IMR-90 (cell line): ENCODE results near the gene SLC25A41. TPM values are rescaled to one million over a fixed set of nuclear protein-coding genes. Genes with fewer than 3 reads are reported as not detected.
A peak's percentile ranks its signal among the peaks of the same experiment; 100 is the strongest.

Source experiments
- ATAC-seq: fragments of 200-7000 bp; cut with Tn5 transposase; 2 replicates; pipeline ENCODE4 v1.9.1; 2020; ENCODE audit warnings: low read depth, mild to moderate bottlenecking, moderate library complexity
- BruUV-seq: library from RNA; stranded (reverse); fragments of 400-500 nt; replicated peaks from 2 replicates; lab custom pipeline; 2021; lab: Mats Ljungman, UMichigan
- CTCF ChIA-PET: fragments of 300-600 bp; formaldehyde crosslinking; extraction: SDS; loops from one replicate; lab custom pipeline; 2021; ENCODE audit warnings: antibody characterized with exemption; lab: Yijun Ruan, JAX
- POLR2A ChIA-PET: fragments of 300-600 bp; sonication (Branson Sonifier 250); formaldehyde crosslinking; loops from one replicate; lab custom pipeline; 2022; ENCODE audit warnings: antibody characterized with exemption; ENCODE audit not compliant: unreplicated experiment; lab: Charles Lee
- DNase-seq: peaks from one replicate; pipeline ENCODE4 v3.0.0; 2013
- H2AFZ ChIP-seq: replicated peaks from 2 replicates; pipeline ENCODE3; 2013; ENCODE audit warnings: low read length, mild to moderate bottlenecking; ENCODE audit not compliant: poor library complexity
- H2AK5ac ChIP-seq: 2 replicates; pipeline ENCODE4 v1.6.1; 2013; ENCODE audit warnings: low read depth, low read length, inconsistent platforms
- H2AK9ac ChIP-seq: replicated peaks from 2 replicates; pipeline ENCODE3; 2013; ENCODE audit warnings: mild to moderate bottlenecking, low read depth, low read length, moderate library complexity; ENCODE audit not compliant: poor library complexity
- H2BK120ac ChIP-seq: 2 replicates; pipeline ENCODE4 v1.6.1; 2013; ENCODE audit warnings: low read depth, low read length, inconsistent platforms
- H2BK15ac ChIP-seq: 3 replicates; pipeline ENCODE4 v1.6.1; 2013; ENCODE audit warnings: low read depth, low read length, inconsistent platforms
- H2BK20ac ChIP-seq: 2 replicates; pipeline ENCODE4 v1.6.1; 2013; ENCODE audit warnings: low read depth, mild to moderate bottlenecking, inconsistent platforms, low read length, moderate library complexity
- H2BK5ac ChIP-seq: 2 replicates; pipeline ENCODE4 v1.6.1; 2013; ENCODE audit warnings: mild to moderate bottlenecking, low read depth, low read length, inconsistent platforms; ENCODE audit not compliant: poor library complexity, severe bottlenecking
- H3K14ac ChIP-seq: replicated peaks from 2 replicates; pipeline ENCODE4 v1.6.1; 2013; ENCODE audit warnings: low read depth, low read length, inconsistent platforms
- H3K18ac ChIP-seq: 2 replicates; pipeline ENCODE4 v1.6.1; 2013; ENCODE audit warnings: low read depth, low read length, control low read depth
- H3K23ac ChIP-seq: 2 replicates; pipeline ENCODE4 v1.6.1; 2013; ENCODE audit warnings: low read depth, low read length, inconsistent platforms
- H3K27ac ChIP-seq: 2 replicates; pipeline ENCODE4 v1.5.1; 2013; ENCODE audit warnings: mild to moderate bottlenecking, control low read depth, low read length; ENCODE audit not compliant: insufficient read depth
- H3K27me3 ChIP-seq: 2 replicates; pipeline ENCODE4 v1.6.1; 2013; ENCODE audit warnings: low read length; ENCODE audit not compliant: control insufficient read depth, insufficient read depth
- H3K36me3 ChIP-seq: 2 replicates; pipeline ENCODE4 v1.6.1; 2013; ENCODE audit warnings: low read length, mixed read lengths; ENCODE audit not compliant: control insufficient read depth, insufficient read depth
- H3K4ac ChIP-seq: 2 replicates; pipeline ENCODE4 v1.6.1; 2013; ENCODE audit warnings: low read depth, low read length, inconsistent platforms
- H3K4me1 ChIP-seq: 2 replicates; pipeline ENCODE4 v1.6.1; 2013; ENCODE audit warnings: low read length, mixed read lengths; ENCODE audit not compliant: control insufficient read depth, insufficient read depth
- H3K4me2 ChIP-seq: 2 replicates; pipeline ENCODE4 v1.6.1; 2013; ENCODE audit warnings: low read depth, mild to moderate bottlenecking, control low read depth, low read length, moderate library complexity
- H3K4me3 ChIP-seq: 2 replicates; pipeline ENCODE4 v1.5.1; 2013; ENCODE audit warnings: low read depth, mild to moderate bottlenecking, control low read depth, low read length, moderate library complexity; ENCODE audit not compliant: insufficient read depth
- H3K56ac ChIP-seq: 2 replicates; pipeline ENCODE4 v1.6.1; 2013; ENCODE audit warnings: low read length, inconsistent platforms; ENCODE audit not compliant: insufficient read depth; ENCODE audit errors: extremely low read depth
- H3K79me1 ChIP-seq, 2 experiments: 2 replicates each; pipeline ENCODE4 v1.6.1; 2013; ENCODE audit warnings: low read length in 2 of 2, inconsistent platforms in 1 of 2, low read depth in 1 of 2
- H3K9ac ChIP-seq: 2 replicates; pipeline ENCODE4 v1.6.1; 2013; ENCODE audit warnings: low read depth, low read length, control low read depth
- H3K9me1 ChIP-seq: 2 replicates; pipeline ENCODE4 v1.6.1; 2013; ENCODE audit warnings: low read length, inconsistent platforms; ENCODE audit not compliant: insufficient read depth
- H3K9me3 ChIP-seq: 2 replicates; pipeline ENCODE4 v1.6.1; 2013; ENCODE audit warnings: low read length; ENCODE audit not compliant: control insufficient read depth, insufficient read depth
- H4K20me1 ChIP-seq: 2 replicates; pipeline ENCODE4 v1.6.1; 2013; ENCODE audit warnings: low read length, inconsistent platforms; ENCODE audit not compliant: insufficient read depth
- H4K5ac ChIP-seq: 2 replicates; pipeline ENCODE4 v1.6.1; 2013; ENCODE audit warnings: mild to moderate bottlenecking, low read depth, low read length, control low read depth
- H4K8ac ChIP-seq, 2 experiments: 2 replicates each; pipeline ENCODE4 v1.6.1; 2013; ENCODE audit warnings: low read depth in 2 of 2, low read length in 2 of 2, control low read depth in 1 of 2, inconsistent platforms in 1 of 2
- H4K91ac ChIP-seq: 2 replicates; pipeline ENCODE4 v1.6.1; 2013; ENCODE audit warnings: low read depth, low read length, inconsistent platforms; ENCODE audit not compliant: insufficient read depth
- BHLHE40 ChIP-seq: fragments of 150-350 bp; IDR thresholded peaks from 2 replicates; pipeline ENCODE4 v1.6.1; 2016; ENCODE audit warnings: mild to moderate bottlenecking, low read depth, low read length
- CHD1 ChIP-seq: IDR thresholded peaks from 2 replicates; pipeline ENCODE4 v1.6.1; 2012; ENCODE audit warnings: low read depth, low read length, improper control_type of control experiment
- MAFK ChIP-seq: IDR thresholded peaks from 2 replicates; pipeline ENCODE4 v1.6.1; 2012; ENCODE audit warnings: low read depth, low read length, improper control_type of control experiment
- MAZ ChIP-seq: IDR thresholded peaks from 2 replicates; pipeline ENCODE4 v1.6.1; 2012; ENCODE audit warnings: low read depth, mild to moderate bottlenecking, low read length, improper control_type of control experiment, moderate library complexity, borderline replicate concordance
- NFE2L2 ChIP-seq: fragments of 150-350 bp; IDR thresholded peaks from 2 replicates; pipeline ENCODE4 v1.6.1; 2016; ENCODE audit warnings: low read depth, mild to moderate bottlenecking, low read length
- POLR2A ChIP-seq: IDR thresholded peaks from 2 replicates; pipeline ENCODE4 v1.6.1; 2012; ENCODE audit warnings: mild to moderate bottlenecking, low read depth, low read length
- RCOR1 ChIP-seq: IDR thresholded peaks from 2 replicates; pipeline ENCODE4 v1.6.1; 2012; ENCODE audit warnings: mild to moderate bottlenecking, low read length, improper control_type of control experiment; ENCODE audit not compliant: insufficient replicate concordance
- RFX5 ChIP-seq: IDR thresholded peaks from 2 replicates; pipeline ENCODE4 v1.8.0; 2012; ENCODE audit warnings: low read depth, mild to moderate bottlenecking, low read length, moderate library complexity
- SMC3 ChIP-seq: fragments of 150-350 bp; IDR thresholded peaks from 2 replicates; pipeline ENCODE4 v1.6.1; 2016; ENCODE audit warnings: low read depth, mild to moderate bottlenecking, antibody characterized with exemption, low read length, moderate library complexity
- USF2 ChIP-seq: fragments of 150-350 bp; IDR thresholded peaks from 2 replicates; pipeline ENCODE4 v1.6.1; 2017; ENCODE audit warnings: mild to moderate bottlenecking, antibody characterized with exemption, low read length, low read depth
- WGBS, 2 experiments: methylation state at CpG; one replicate each; pipeline versions ENCODE4 v1.1.5 to v1.1.7; 2013; ENCODE audit warnings: missing lambda C conversion rate in 2 of 2; ENCODE audit not compliant: insufficient read length in 1 of 2; ENCODE audit errors: extremely low coverage in 2 of 2; 5-methylcytosine and 5-hydroxymethylcytosine counted together
- dilution Hi-C: fragments of 300-500 bp; cut with HindIII; formaldehyde crosslinking; loops from one replicate; pipeline ENCODE4 v1.14.3; 2018; ENCODE audit warnings: low sequenced_read_pairs; ENCODE audit not compliant: unreplicated experiment
- in situ Hi-C: fragments of 300-500 bp; cut with MboI; formaldehyde crosslinking; loops from 3 replicates; pipeline ENCODE4 v1.14.3; 2019; ENCODE audit warnings: low sequenced_read_pairs, inconsistent platforms, mixed read lengths
- intact Hi-C: fragments of 100-400 bp; cut with micrococcal nuclease; formaldehyde crosslinking; loops from 2 replicates; pipeline ENCODE4 v1.10.0; 2022
- polyA plus RNA-seq, 3 experiments: library from polyadenylated mRNA; depleted of rRNA; stranded (reverse); fragments of >200 nt; gene quantifications; 2 replicates each; pipeline ENCODE4 v1.2.3, GENCODE V29; 2012; ENCODE audit warnings: low replicate concordance in 1 of 3
- total RNA-seq: library from RNA; depleted of rRNA; stranded (reverse); fragments of >200 nt; gene quantifications from 2 replicates; pipeline ENCODE4 v1.2.3, GENCODE V29; 2012
- TF ChIP-seq, protein P1 (sequence below): conservative IDR thresholded peaks from 2 replicates; pipeline ENCODE4 v1.5.1; 2012; ENCODE audit warnings: mild to moderate bottlenecking, low read depth, low read length, improper control_type of control experiment
- TF ChIP-seq, protein P2 (sequence below): fragments of 150-350 bp; IDR thresholded peaks from 2 replicates; pipeline ENCODE4 v1.6.1; 2016; ENCODE audit warnings: low read depth, mild to moderate bottlenecking, low read length, moderate library complexity, borderline replicate concordance

Gene SLC25A41
- total and polyA plus RNA-seq, 2 of the 4 experiments (the other 2 are of a cell fraction), result not detected

DNA sequence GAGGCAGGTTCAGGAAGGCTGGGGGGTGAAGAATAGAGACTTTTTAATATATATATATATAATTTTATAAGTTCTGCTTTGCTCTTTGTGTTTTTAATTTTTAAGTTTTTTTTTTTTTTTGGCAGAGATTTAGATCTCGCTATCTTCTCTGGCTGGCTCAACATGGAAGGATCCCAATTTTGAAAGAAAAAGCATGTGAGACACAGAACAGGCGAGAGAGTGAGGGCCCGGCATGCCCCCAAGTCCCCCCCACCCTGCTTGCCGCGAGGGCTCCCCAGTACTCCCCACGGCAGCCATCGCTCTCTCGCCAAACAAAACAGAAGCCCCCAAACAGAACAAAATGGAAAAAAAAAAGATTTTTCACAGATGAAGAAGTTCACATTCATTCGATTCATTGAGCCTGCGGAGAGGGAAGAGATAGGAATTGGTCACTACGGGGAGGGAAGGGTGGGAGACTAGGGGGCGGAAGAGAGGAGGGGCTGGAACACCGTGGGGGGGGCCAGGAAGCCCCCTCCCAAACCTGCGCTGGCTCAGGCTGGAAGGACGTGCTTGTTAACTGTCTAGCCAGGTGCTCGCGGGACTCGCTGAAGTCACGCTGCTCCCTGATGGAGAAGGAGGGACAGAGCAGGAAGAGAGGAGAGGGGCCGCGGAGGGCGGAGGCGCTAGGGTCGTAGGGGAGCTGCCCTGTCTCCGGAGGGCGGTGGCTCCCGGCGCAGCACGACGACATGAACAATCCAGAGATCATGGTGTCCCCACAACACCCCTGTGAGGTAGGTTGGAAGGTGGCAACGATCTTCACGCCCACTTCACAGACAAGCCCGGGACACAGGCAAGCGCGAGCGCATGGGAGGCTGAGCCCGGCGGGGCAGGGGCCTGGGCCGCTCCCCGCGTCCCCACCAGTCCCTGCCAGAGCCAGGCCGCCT lies 19.6 kb downstream of the SLC25A41 start:
- Histone ChIP-seq H2AFZ (no peak overlapping the region), H3K4me1 (no peaks in the 10 kb centered on the region), H2AK5ac (no peak overlapping the region), H2AK9ac (peak overlapping the region; percentile 5), H3K56ac (no peak overlapping the region), H3K79me1 (peaks cover 0 to 14% of the 10 kb centered on the region in 2 experiments; a peak in 2 of 4 replicates), H3K27ac (no peak overlapping the region), H3K9ac (no peak overlapping the region), H3K9me1 (no peaks in the 10 kb centered on the region; the same call in 1 of the 2 replicates), H3K4me3 (no peak overlapping the region), H3K14ac (no peak overlapping the region), H3K36me3 (peaks cover 55% of the 10 kb centered on the region), H4K5ac (no peak overlapping the region), H4K91ac (no peak overlapping the region), H3K4ac (no peak overlapping the region), H2BK15ac (no peak overlapping the region), H3K27me3 (no peaks in the 10 kb centered on the region), H4K20me1 (peaks cover 18% of the 10 kb centered on the region), H2BK20ac (no peak overlapping the region), H2BK5ac (no peak overlapping the region), H3K18ac (no peak overlapping the region), H3K9me3 (no peaks in the 10 kb centered on the region), H3K23ac (no peak overlapping the region), H4K8ac (no peak overlapping the region), H3K4me2 (no peak overlapping the region), H2BK120ac (no peak overlapping the region)
- CTCF ChIA-PET, result no interaction called here
- POLR2A ChIA-PET, result no interaction called here
- ATAC-seq, result no peak
- dilution Hi-C loops (no loop called here), in situ Hi-C loops (no loop called here), intact Hi-C loops (loop anchor here (10.0 kb wide), 1 partner anchor 369 kb away; no protein-coding TSS in a partner anchor)
- WGBS, 2 experiments, result 86% methylated on average over 5 of the region's 42 CpGs; no CpG with 5 or more reads in 1 of the 2 experiments
- TF ChIP-seq USF2, result no peak
- no peak for TF ChIP-seq RFX5
- no peak for TF ChIP-seq RCOR1
- no peak for TF ChIP-seq MAFK
- TF ChIP-seq BHLHE40, result no peak
- no peak for TF ChIP-seq MAZ
- TF ChIP-seq SMC3, result no peak
- TF ChIP-seq, protein P1, sequence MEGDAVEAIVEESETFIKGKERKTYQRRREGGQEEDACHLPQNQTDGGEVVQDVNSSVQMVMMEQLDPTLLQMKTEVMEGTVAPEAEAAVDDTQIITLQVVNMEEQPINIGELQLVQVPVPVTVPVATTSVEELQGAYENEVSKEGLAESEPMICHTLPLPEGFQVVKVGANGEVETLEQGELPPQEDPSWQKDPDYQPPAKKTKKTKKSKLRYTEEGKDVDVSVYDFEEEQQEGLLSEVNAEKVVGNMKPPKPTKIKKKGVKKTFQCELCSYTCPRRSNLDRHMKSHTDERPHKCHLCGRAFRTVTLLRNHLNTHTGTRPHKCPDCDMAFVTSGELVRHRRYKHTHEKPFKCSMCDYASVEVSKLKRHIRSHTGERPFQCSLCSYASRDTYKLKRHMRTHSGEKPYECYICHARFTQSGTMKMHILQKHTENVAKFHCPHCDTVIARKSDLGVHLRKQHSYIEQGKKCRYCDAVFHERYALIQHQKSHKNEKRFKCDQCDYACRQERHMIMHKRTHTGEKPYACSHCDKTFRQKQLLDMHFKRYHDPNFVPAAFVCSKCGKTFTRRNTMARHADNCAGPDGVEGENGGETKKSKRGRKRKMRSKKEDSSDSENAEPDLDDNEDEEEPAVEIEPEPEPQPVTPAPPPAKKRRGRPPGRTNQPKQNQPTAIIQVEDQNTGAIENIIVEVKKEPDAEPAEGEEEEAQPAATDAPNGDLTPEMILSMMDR, result no peak
- no peak for TF ChIP-seq NFE2L2
- no peak for TF ChIP-seq CHD1
- no peak for TF ChIP-seq POLR2A
- TF ChIP-seq, protein P2, sequence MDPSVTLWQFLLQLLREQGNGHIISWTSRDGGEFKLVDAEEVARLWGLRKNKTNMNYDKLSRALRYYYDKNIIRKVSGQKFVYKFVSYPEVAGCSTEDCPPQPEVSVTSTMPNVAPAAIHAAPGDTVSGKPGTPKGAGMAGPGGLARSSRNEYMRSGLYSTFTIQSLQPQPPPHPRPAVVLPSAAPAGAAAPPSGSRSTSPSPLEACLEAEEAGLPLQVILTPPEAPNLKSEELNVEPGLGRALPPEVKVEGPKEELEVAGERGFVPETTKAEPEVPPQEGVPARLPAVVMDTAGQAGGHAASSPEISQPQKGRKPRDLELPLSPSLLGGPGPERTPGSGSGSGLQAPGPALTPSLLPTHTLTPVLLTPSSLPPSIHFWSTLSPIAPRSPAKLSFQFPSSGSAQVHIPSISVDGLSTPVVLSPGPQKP, result no peak
- TSS peak; percentile 74 for BruUV-seq
- DNase-seq, result no peak
